ENCODE measurements around the gene ACYP2.
"Not testable (repeated sequence)": the region's sequence is repeated elsewhere in the genome, so short reads cannot be mapped to it uniquely, and the experiment has no call there.

ACYP2 gene

DNA sequence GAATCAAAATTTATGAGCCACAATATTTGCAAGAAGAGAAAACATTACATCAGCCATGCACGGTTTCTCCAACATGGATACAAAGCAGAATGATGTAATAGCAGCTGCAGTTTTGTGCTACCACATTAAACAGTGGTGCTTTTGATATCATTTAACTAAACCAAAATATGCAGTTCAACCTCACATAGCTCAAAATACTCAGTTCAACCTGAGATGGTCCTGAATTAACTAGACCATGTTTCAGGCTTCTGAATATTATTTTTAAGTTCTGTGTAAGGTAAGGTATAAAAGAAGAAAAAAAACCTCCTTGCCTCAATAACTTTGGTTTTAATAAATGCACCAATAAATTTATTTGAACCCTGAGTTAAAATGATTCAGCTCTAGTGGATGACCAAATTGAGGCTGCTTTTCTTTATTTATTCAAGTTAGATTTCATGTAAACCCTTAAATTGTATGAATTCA lies 159.4 kb downstream of the ACYP2 start:
- Mint-ChIP-seq H3K27me3 (ENCODE audit: low read depth) (no peaks in the 10 kb centered on the region), H3K9me3 (no peaks in the 10 kb centered on the region), H3K36me3 (ENCODE audit: low read depth) (peaks cover 4% of the 10 kb centered on the region), H3K4me1 (ENCODE audit: low read depth) (peaks cover 4% of the 10 kb centered on the region), H3K4me3 (no peak overlapping the region), H3K27ac (no peak overlapping the region)

DNA sequence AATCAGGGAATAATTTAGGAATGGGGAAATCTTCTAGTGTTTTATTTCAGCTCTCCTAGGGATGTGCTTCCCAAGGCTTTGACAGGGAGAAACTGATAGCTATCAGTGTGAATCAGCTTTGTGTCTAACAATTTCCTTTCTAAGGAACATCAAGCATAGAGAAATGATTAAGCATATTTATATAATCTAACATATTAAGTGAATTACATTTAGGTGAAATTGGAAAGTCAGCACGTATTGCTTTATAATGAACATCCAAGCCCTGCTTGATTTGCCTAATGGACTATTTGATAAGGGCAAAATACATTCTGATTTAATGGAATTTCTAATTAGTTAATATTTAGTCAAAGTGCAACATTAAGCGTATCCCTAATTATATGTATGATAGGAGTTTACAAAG lies 160.1 kb downstream of the ACYP2 start:
- peaks cover 4% of the 10 kb centered on the region for H3K36me3 Mint-ChIP-seq (ENCODE audit: low read depth)
- H3K4me1 Mint-ChIP-seq (ENCODE audit: low read depth) = peaks cover 4% of the 10 kb centered on the region
- no peak overlapping the region for H3K4me3 Mint-ChIP-seq

DNA sequence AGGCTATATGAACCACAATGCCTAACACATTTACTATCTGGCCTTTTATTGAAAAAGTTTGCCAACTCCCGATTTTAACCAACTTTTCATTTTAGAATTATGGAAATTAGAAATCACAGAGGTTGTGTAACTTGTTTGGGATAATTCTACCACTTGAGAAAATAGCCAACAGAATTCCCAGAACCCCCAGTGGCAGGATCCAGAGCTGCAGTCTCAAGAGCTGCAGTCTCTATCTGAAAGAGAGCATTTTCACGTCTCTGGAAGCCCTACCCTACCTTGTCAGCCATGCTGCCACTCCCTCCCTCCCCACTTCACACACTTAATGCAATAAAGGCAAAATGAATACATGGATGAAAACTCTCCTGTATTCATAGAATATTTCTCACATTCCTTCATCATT lies 164.0 kb downstream of the ACYP2 start:
- Mint-ChIP-seq H3K27me3 (ENCODE audit: low read depth) (peaks cover 3% of the 10 kb centered on the region), H3K4me3 (no peak overlapping the region), H3K27ac (no peak overlapping the region), H3K36me3 (ENCODE audit: low read depth) (no peaks in the 10 kb centered on the region), H3K9me3 (no peaks in the 10 kb centered on the region), H3K4me1 (ENCODE audit: low read depth) (peaks cover 3% of the 10 kb centered on the region)

More for the DNA sequence above, 160.1 kb downstream of the ACYP2 start:
- H3K27ac Mint-ChIP-seq = no peak overlapping the region
- peaks cover under 1% of the 10 kb centered on the region for H3K27me3 Mint-ChIP-seq (ENCODE audit: low read depth)
- H3K9me3 Mint-ChIP-seq = no peaks in the 10 kb centered on the region

DNA sequence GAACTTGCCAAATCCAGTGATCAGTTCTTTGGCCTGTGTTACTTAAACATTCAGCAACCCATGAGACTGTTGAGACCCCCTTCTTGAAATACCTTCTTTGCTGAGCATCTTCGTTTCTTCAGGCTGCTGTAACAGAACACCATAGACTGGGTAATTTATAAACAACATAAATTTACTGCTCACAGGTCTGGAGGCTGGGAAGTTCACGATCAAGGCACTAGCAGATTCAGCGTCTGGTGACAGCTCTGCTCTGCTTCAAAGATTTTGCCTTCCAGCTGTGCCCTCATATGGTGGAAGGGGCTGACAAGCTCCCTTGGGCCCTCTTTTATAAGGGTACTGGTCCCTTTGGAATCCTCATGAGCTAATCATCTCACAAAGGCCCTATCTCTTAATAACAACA lies 169.4 kb downstream of the ACYP2 start:
- no peaks in the 10 kb centered on the region for H3K9me3 Mint-ChIP-seq
- no peaks in the 10 kb centered on the region for H3K4me1 Mint-ChIP-seq (ENCODE audit: low read depth)
- H3K27me3 Mint-ChIP-seq (ENCODE audit: low read depth) = peaks cover 3% of the 10 kb centered on the region
- H3K36me3 Mint-ChIP-seq (ENCODE audit: low read depth) = no peaks in the 10 kb centered on the region
- no peak overlapping the region for H3K27ac Mint-ChIP-seq
- H3K4me3 Mint-ChIP-seq = no peak overlapping the region

DNA sequence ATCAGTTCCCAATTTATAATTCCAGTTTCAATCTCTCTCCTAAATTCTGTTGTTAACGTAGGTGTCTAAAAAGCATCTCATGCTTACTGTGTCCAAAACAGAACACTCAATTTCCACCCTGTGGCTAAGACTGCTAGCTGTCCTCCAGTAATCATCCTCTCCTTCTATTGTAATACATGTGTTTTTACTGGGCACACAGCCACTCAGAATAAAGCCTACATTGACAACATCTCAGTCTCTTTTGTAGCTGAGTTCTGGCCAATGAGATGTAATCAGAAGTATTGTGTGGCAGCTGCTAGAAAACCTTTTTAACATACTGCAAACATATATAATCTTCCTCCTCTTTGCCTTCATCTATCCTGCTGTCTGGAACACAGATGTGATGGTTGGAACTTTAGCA lies 170.0 kb downstream of the ACYP2 start:
- Mint-ChIP-seq H3K9me3 (no peaks in the 10 kb centered on the region), H3K36me3 (ENCODE audit: low read depth) (no peaks in the 10 kb centered on the region), H3K4me1 (ENCODE audit: low read depth) (no peaks in the 10 kb centered on the region), H3K27me3 (ENCODE audit: low read depth) (peaks cover 3% of the 10 kb centered on the region), H3K4me3 (no peak overlapping the region), H3K27ac (no peak overlapping the region)

DNA sequence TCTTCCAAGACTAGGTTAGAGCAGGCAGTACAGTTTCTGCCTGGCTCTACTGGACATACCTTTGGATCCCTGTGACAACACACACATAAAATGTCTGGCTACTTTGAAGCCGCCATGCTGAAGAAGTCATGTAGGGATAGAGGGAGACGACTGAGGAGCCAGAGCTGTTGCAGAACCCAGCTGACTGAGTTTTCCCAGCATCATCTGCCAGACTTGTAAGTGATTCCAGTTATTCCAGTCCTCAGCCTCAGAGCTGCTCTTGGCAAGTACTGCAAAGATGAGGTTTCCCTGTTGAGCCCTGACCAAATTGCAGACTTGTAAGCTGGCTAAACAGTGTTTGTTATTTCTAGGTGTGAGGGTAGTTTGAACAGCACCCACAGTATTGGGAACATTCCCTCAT lies 172.1 kb downstream of the ACYP2 start:
- no peaks in the 10 kb centered on the region for H3K27me3 Mint-ChIP-seq (ENCODE audit: low read depth)
- H3K4me1 Mint-ChIP-seq (ENCODE audit: low read depth) = no peaks in the 10 kb centered on the region
- no peaks in the 10 kb centered on the region for H3K36me3 Mint-ChIP-seq (ENCODE audit: low read depth)
- H3K4me3 Mint-ChIP-seq = no peak overlapping the region
- H3K27ac Mint-ChIP-seq = no peak overlapping the region
- no peaks in the 10 kb centered on the region for H3K9me3 Mint-ChIP-seq

DNA sequence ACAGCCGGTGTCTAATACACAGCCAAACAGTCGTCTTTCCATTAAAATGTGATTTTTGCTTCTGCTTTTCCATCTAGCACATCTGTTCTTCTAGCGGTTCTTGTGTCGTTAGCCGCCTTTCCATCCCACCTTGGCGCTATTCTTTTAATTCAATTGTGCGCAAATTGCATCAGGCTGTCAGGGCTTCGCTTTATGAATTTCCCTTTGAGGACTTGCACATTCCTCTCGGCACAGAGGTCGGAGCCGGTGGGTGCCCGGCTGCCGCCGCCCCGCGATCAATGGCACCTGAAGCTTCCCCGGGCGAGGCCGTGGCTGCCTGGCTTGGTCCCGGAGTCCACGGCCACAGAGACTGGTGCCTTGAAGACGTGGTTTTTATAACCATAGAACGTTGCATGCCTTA lies 174.5 kb downstream of the ACYP2 start:
- no peaks in the 10 kb centered on the region for H3K9me3 Mint-ChIP-seq

DNA sequence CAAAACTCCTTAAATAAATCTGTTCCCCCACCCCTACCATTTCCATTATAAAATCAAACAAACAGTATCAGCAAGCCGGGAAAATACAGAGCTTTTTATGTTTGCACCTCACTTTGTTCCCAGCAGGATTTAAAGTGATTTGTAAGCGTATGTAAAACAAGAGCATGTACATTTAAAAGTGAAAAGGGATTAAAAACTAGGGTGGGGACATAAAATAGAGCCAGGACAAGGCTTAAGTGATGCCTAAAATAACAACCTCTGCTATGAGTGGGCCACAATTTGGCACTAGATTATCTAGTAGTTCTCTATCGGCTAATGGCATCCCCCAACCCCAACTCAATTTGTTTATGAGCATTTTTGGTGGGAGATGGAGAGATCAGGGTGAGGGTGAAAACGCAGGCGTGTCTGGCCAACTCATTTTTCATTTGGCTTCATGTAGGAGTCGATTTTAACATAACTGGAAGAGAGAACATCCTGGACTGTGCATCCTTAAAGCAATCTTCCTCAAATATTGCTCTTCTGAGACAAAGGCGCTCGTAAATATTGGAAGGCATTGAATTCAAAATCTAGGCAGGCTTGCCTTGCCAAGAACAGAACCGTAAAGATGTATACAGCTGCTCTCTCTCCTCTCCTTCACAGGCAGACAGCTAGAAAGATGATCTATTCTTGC lies 175.1 kb downstream of the ACYP2 start:
- no peak overlapping the region for H3K27ac Mint-ChIP-seq
- H3K4me1 Mint-ChIP-seq (ENCODE audit: low read depth) = no peaks in the 10 kb centered on the region
- H3K4me3 Mint-ChIP-seq = no peak overlapping the region
- no peaks in the 10 kb centered on the region for H3K36me3 Mint-ChIP-seq (ENCODE audit: low read depth)
- no peaks in the 10 kb centered on the region for H3K9me3 Mint-ChIP-seq
- no peaks in the 10 kb centered on the region for H3K27me3 Mint-ChIP-seq (ENCODE audit: low read depth)

More for the DNA sequence above, 174.5 kb downstream of the ACYP2 start:
- no peak overlapping the region for H3K4me3 Mint-ChIP-seq
- no peaks in the 10 kb centered on the region for H3K36me3 Mint-ChIP-seq (ENCODE audit: low read depth)
- H3K27me3 Mint-ChIP-seq (ENCODE audit: low read depth) = no peaks in the 10 kb centered on the region
- no peak overlapping the region for H3K27ac Mint-ChIP-seq
- no peaks in the 10 kb centered on the region for H3K4me1 Mint-ChIP-seq (ENCODE audit: low read depth)

DNA sequence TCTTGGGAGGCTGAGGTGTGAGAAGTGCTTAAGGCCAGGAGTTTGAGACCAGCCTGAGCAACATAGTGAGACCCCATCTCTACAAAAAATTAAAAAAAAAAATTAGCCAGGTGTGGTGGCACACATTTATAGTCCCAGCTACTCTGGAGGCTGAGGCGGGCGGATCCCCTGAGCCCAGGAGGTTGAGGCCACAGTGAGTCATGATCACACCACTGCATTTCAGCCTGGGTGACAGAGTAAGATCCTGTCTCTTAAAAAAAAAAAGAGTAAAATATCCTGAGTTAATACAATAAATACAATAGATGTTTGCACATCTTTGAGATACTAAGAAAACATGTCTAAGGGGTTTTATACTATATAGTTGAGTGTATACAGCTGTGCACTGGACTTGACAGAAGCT lies 179.2 kb downstream of the ACYP2 start:
- not testable (repeated sequence) for H3K27me3 Mint-ChIP-seq (ENCODE audit: low read depth); H3K4me1 Mint-ChIP-seq (ENCODE audit: low read depth); H3K36me3 Mint-ChIP-seq (ENCODE audit: low read depth); H3K9me3 Mint-ChIP-seq; H3K4me3 Mint-ChIP-seq; H3K27ac Mint-ChIP-seq

DNA sequence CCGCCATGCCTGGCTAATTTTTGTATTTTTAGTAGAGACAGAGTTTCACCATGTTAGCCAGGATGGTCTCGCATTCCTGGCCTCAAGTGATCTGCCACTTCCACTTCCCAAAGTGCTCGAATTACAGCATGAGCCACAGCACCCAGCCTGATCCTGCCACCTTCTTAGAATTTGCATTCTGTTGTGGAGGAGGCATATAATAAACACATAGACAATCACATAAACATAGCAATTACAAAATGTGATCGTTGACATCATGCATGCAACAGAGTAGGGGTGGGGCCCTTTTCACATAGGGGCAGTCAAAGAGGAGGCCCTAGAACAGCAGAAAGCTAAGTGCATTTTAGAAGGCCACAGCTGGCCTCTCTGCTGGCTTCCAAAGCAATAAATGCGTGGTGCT lies 180.5 kb downstream of the ACYP2 start:
- Mint-ChIP-seq H3K9me3 (no peaks in the 10 kb centered on the region), H3K4me3 (no peak overlapping the region), H3K27me3 (ENCODE audit: low read depth) (no peaks in the 10 kb centered on the region), H3K36me3 (ENCODE audit: low read depth) (no peaks in the 10 kb centered on the region), H3K27ac (no peak overlapping the region), H3K4me1 (ENCODE audit: low read depth) (peaks cover 2% of the 10 kb centered on the region)

DNA sequence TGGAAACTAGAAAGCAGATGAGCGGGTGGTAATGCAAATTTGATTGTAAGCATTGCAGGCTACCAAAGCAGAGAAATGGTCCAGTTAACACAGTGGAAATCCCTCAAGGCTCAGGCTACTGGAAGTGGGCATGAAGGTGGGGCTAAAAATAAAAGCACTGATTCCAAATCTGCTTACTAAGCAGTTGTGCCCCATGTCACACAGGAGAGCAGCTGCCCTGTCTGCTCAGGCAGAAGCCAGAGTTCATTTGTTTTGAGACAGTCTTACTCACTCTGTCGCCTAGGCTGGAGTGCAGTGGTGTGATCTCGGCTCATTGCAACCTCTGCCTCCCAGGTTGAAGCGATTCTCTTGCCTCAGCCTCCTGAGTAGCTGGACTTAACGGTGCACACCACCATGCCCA lies 183.1 kb downstream of the ACYP2 start:
- H3K4me3 Mint-ChIP-seq = no peak overlapping the region
- H3K9me3 Mint-ChIP-seq = no peaks in the 10 kb centered on the region
- no peaks in the 10 kb centered on the region for H3K27me3 Mint-ChIP-seq (ENCODE audit: low read depth)
- H3K27ac Mint-ChIP-seq = no peak overlapping the region
- H3K36me3 Mint-ChIP-seq (ENCODE audit: low read depth) = no peaks in the 10 kb centered on the region
- peaks cover 2% of the 10 kb centered on the region for H3K4me1 Mint-ChIP-seq (ENCODE audit: low read depth)

DNA sequence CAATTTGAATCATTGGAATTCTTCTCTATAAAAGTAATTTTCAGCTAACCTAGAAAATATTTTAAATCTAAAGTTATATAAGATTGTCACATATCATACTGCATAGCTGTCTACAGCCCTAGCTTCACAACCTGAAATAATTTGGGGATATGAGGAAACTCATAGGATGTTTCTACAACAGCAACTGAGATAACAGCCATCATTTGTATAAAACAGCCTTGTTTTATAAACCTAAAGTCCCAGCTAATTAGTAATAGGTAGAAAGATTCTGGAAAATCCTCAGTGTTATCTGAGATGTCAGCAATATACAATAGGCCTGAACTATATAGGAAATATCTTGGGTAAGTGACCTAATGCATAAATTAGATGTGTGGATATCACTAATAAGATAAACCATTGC lies 188.2 kb downstream of the ACYP2 start:
- Mint-ChIP-seq H3K27me3 (ENCODE audit: low read depth) (no peaks in the 10 kb centered on the region), H3K9me3 (no peaks in the 10 kb centered on the region), H3K27ac (no peak overlapping the region), H3K4me3 (no peak overlapping the region), H3K36me3 (ENCODE audit: low read depth) (no peaks in the 10 kb centered on the region), H3K4me1 (ENCODE audit: low read depth) (no peaks in the 10 kb centered on the region)

DNA sequence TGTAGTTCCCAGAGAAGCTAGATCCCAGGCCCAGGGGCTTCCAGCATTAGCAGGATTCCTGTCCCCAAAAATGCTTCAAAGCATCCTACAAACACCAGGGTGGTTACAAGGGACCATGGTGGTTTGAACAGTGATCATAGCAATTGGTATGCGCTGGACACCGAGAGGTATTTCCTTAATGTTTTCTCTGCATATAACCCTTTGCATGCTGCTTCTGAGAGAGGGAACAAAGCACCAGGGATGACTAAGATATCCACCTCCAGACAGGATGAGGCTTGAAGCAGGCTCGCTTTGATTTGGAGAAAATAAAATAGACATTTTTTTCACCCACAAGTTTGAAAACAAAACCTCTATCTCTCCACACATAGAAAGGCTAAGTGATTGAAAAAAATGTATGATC lies 191.1 kb downstream of the ACYP2 start:
- no peaks in the 10 kb centered on the region for H3K9me3 Mint-ChIP-seq
- H3K4me3 Mint-ChIP-seq = no peak overlapping the region
- no peaks in the 10 kb centered on the region for H3K27me3 Mint-ChIP-seq (ENCODE audit: low read depth)
- H3K4me1 Mint-ChIP-seq (ENCODE audit: low read depth) = no peaks in the 10 kb centered on the region
- no peaks in the 10 kb centered on the region for H3K36me3 Mint-ChIP-seq (ENCODE audit: low read depth)
- no peak overlapping the region for H3K27ac Mint-ChIP-seq

DNA sequence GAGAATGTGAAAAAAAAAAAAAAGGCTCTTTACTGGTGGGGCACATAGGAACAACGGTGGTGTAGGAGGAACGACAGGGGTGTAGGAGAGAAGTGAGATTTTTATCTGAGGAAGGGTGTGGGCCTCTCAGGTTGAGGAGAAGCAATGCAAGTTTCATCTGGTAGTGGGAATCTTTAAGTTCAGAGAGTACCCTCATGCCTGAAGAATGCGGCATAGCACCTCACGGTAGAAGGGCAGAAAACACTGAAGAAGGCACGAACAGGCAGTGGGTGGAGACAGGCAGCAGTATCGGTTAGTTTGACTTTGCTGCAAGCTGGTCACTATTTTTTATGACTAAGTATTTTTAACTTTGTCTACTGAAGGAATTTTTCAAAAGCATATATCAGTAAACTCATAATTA lies 192.8 kb downstream of the ACYP2 start:
- Mint-ChIP-seq H3K4me3 (no peak overlapping the region), H3K4me1 (ENCODE audit: low read depth) (no peaks in the 10 kb centered on the region), H3K27ac (no peak overlapping the region), H3K27me3 (ENCODE audit: low read depth) (no peaks in the 10 kb centered on the region), H3K36me3 (ENCODE audit: low read depth) (no peaks in the 10 kb centered on the region), H3K9me3 (no peaks in the 10 kb centered on the region)

DNA sequence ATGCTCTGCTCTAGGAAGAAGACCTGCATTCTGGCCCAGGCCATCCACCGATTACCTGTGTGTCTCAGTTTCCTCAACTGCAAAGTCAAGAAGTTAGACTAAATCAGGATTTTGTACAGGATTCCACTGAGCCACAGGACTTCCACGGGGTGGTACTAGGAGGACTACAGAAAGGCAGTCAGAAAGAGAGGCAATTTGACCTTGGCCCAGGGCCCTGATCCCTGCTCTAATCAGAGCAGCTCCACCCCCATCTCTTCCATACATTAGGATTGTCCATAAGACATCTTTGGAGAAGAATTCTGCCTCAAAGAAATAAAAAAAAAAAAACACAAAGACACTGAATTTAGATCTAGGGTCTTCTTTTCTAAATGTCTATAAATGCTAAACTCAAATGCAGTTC lies 193.4 kb downstream of the ACYP2 start:
- Mint-ChIP-seq H3K4me3 (no peak overlapping the region), H3K9me3 (no peaks in the 10 kb centered on the region), H3K27ac (no peak overlapping the region), H3K36me3 (ENCODE audit: low read depth) (no peaks in the 10 kb centered on the region), H3K4me1 (ENCODE audit: low read depth) (no peaks in the 10 kb centered on the region), H3K27me3 (ENCODE audit: low read depth) (no peaks in the 10 kb centered on the region)

DNA sequence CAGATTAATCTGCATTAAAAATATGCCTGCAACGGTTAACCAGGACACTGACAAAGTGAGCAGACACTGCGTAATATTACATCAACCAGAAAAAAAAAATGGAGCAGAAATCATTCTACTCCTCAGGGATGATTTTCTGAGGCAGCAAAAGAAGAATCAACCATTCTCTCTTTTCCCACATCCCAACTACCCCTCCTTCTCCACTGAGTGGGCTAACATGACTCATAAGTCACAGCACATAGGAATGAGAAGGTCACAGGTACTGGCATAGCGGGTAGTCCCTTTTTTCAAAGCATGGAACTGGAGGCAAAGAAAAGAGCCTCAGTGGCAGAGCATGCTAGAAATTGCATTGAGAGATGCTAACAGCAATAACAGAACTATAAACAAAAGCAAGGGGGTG lies 194.9 kb downstream of the ACYP2 start:
- no peak overlapping the region for H3K27ac Mint-ChIP-seq
- no peaks in the 10 kb centered on the region for H3K9me3 Mint-ChIP-seq
- H3K36me3 Mint-ChIP-seq (ENCODE audit: low read depth) = no peaks in the 10 kb centered on the region
- H3K4me3 Mint-ChIP-seq = no peak overlapping the region
- no peaks in the 10 kb centered on the region for H3K4me1 Mint-ChIP-seq (ENCODE audit: low read depth)
- no peaks in the 10 kb centered on the region for H3K27me3 Mint-ChIP-seq (ENCODE audit: low read depth)

All from T-helper 1 cell treated with Interleukin-12 subunit alpha and Interleukin-12 subunit beta and Interleukin-4 antibody, amounts not matched to agents 30 μg/mL and 1 μg/mL, for 36 hours (primary cell).